22Rv1 (cell line): ENCODE results near the gene KRTAP4-16.
"Not testable (repeated sequence)": the region's sequence is repeated elsewhere in the genome, so short reads cannot be mapped to it uniquely, and the experiment has no call there.

Experiments
- ZFX ChIP-seq: fragments of 450-650 bp; IDR thresholded peaks from 2 replicates; pipeline ENCODE4 v1.6.1; 2017; ENCODE audit warnings: antibody characterized with exemption, borderline replicate concordance
- TF ChIP-seq, protein P1 (sequence below): fragments of 450-650 bp; IDR thresholded peaks from 2 replicates; pipeline ENCODE4 v1.5.1; 2017; ENCODE audit warnings: mild to moderate bottlenecking

DNA sequence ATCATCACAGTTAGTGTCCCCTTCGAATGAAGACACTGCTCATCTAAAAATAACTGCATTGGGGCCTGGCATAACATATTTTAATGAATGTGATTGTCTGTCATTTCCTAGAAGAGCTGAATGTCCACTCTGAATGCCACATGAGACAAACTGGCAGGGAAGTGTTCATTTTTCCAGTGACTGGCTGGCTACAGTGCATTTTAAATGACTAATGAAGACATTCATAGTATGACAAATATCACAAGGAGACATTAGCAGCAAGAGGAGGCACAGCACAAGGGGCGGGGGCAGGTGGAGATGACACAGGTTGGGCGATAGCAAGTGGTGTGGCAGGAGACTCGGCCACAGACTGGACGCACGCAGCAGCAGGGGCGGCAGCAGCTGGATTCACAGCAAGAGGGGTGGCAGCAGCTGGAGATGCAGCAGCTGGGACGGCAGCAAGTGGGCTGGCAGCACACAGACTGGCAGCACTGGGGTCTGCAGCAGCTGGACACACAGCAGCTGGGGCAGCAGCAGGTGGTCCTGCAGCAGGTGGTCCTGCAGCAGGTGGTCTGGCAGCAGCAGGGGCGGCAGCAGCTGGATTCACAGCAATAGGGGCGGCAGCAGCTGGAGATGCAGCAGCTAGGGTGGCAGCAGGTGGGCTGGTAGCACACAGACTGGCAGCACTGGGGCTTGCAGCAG, 47.1 kb upstream of the KRTAP4-16 start:
- TF ChIP-seq, protein P1, sequence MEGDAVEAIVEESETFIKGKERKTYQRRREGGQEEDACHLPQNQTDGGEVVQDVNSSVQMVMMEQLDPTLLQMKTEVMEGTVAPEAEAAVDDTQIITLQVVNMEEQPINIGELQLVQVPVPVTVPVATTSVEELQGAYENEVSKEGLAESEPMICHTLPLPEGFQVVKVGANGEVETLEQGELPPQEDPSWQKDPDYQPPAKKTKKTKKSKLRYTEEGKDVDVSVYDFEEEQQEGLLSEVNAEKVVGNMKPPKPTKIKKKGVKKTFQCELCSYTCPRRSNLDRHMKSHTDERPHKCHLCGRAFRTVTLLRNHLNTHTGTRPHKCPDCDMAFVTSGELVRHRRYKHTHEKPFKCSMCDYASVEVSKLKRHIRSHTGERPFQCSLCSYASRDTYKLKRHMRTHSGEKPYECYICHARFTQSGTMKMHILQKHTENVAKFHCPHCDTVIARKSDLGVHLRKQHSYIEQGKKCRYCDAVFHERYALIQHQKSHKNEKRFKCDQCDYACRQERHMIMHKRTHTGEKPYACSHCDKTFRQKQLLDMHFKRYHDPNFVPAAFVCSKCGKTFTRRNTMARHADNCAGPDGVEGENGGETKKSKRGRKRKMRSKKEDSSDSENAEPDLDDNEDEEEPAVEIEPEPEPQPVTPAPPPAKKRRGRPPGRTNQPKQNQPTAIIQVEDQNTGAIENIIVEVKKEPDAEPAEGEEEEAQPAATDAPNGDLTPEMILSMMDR: not testable (repeated sequence)
- TF ChIP-seq ZFX: not testable (repeated sequence)
